Measurements from ENCODE around the gene SCFD2.

GRCh38 chr4:52862639-52863161, 503.2 kb downstream of the SCFD2 start:
- no peak for TF ChIP-seq POLR2A (IDR thresholded peaks at IDR 0.05)
- TF ChIP-seq, protein P1, sequence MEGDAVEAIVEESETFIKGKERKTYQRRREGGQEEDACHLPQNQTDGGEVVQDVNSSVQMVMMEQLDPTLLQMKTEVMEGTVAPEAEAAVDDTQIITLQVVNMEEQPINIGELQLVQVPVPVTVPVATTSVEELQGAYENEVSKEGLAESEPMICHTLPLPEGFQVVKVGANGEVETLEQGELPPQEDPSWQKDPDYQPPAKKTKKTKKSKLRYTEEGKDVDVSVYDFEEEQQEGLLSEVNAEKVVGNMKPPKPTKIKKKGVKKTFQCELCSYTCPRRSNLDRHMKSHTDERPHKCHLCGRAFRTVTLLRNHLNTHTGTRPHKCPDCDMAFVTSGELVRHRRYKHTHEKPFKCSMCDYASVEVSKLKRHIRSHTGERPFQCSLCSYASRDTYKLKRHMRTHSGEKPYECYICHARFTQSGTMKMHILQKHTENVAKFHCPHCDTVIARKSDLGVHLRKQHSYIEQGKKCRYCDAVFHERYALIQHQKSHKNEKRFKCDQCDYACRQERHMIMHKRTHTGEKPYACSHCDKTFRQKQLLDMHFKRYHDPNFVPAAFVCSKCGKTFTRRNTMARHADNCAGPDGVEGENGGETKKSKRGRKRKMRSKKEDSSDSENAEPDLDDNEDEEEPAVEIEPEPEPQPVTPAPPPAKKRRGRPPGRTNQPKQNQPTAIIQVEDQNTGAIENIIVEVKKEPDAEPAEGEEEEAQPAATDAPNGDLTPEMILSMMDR (IDR thresholded peaks at IDR 0.05), result no peak
